HepG2 (cell line): ENCODE data around the gene SLC16A5. TPM values are rescaled to one million over a fixed set of nuclear protein-coding genes. Genes with fewer than 3 reads are reported as not detected.

ENCODE experiments used
- ATAC-seq: fragments of 200-7000 bp; cut with Tn5 transposase; 3 replicates; pipeline ENCODE4 v1.9.1; 2020; ENCODE audit warnings: mild to moderate bottlenecking, moderate library complexity
- BruUV-seq: library from RNA; stranded (reverse); fragments of 400-500 nt; replicated peaks from 2 replicates; lab custom pipeline; 2021; lab: Mats Ljungman, UMichigan
- CTCF ChIA-PET: fragments of 300-600 bp; formaldehyde crosslinking; extraction: SDS; loops from one replicate; lab custom pipeline; 2021; ENCODE audit warnings: low total read pairs, inconsistent platforms, low intra/inter-chr PET ratio; lab: Yijun Ruan, JAX
- POLR2A ChIA-PET: fragments of 350-600 bp; sonication (Branson Sonifier 250); formaldehyde crosslinking; loops from one replicate; lab custom pipeline; 2020; ENCODE audit warnings: antibody characterized with exemption, inconsistent platforms; lab: Yijun Ruan, JAX
- DNase-seq: peaks from one replicate; pipeline ENCODE4 v3.0.0-alpha.2; 2015; ENCODE audit warnings: low spot score
- FAIRE-seq: peaks from 3 replicates; lab custom pipeline; 2011; peaks lifted over from hg19 to GRCh38; lab: Jason Lieb, UNC
- H2AFZ ChIP-seq: one replicate; pipeline ENCODE4 v1.6.1; 2011; ENCODE audit warnings: low read length, inconsistent platforms
- H3K27ac ChIP-seq: fragments of 300-600 bp; 3 replicates; pipeline ENCODE4 v1.8.0; 2011; ENCODE audit warnings: mixed run types, mild to moderate bottlenecking, mixed read lengths, low read length, inconsistent platforms; ENCODE audit not compliant: insufficient read depth; ENCODE audit errors: extremely low read length
- H3K27me3 ChIP-seq, 2 experiments: fragments of 200-600 bp in 1 of 2; 2 replicates in 1 of 2; 3 replicates in 1 of 2; pipeline versions ENCODE4 v1.6.0 to v1.8.0; 2011; ENCODE audit warnings: low read length in 2 of 2, mild to moderate bottlenecking in 2 of 2, moderate library complexity in 2 of 2, inconsistent platforms in 1 of 2; ENCODE audit not compliant: insufficient read depth in 2 of 2, control insufficient read depth in 1 of 2
- H3K36me3 ChIP-seq, 2 experiments: fragments of 200-600 bp in 1 of 2; replicated peaks in 1 of 2; 2 replicates in 1 of 2; 3 replicates in 1 of 2; pipeline versions ENCODE4 v1.5.1 to v1.8.0; 2011; ENCODE audit warnings: low read length in 2 of 2, inconsistent platforms in 1 of 2; ENCODE audit not compliant: insufficient read depth in 2 of 2, control insufficient read depth in 1 of 2
- H3K4me1 ChIP-seq: 2 replicates; pipeline ENCODE4 v1.5.1; 2012; ENCODE audit warnings: low read length, inconsistent platforms; ENCODE audit not compliant: insufficient read depth
- H3K4me2 ChIP-seq: 2 replicates; pipeline ENCODE4 v1.6.0; 2011; ENCODE audit warnings: low read depth, low read length, inconsistent platforms
- H3K4me3 ChIP-seq, 3 experiments: fragments of 200-600 bp in 1 of 3; sonication (generic), shearing (Covaris generic) in 1 of 3; replicated peaks in 1 of 3; 2 replicates each; pipeline ENCODE4 v1.5.1; 2011 to 2016; ENCODE audit warnings: low read length in 3 of 3, inconsistent platforms in 2 of 3, low read depth in 2 of 3, mild to moderate bottlenecking in 2 of 3, control low read depth in 1 of 3, mixed read lengths in 1 of 3; ENCODE audit not compliant: insufficient read depth in 1 of 3
- H3K79me2 ChIP-seq: one replicate; pipeline ENCODE4 v1.6.1; 2011; ENCODE audit warnings: low read length, inconsistent platforms; ENCODE audit not compliant: insufficient read depth
- H3K9ac ChIP-seq: 2 replicates; pipeline ENCODE4 v1.6.0; 2011; ENCODE audit warnings: mild to moderate bottlenecking, low read depth, low read length, inconsistent platforms; ENCODE audit not compliant: insufficient read depth
- H3K9me3 ChIP-seq: 2 replicates; pipeline ENCODE4 v1.5.1; 2012; ENCODE audit warnings: mild to moderate bottlenecking, low read length
- H4K20me1 ChIP-seq: 2 replicates; pipeline ENCODE4 v1.6.0; 2011; ENCODE audit warnings: inconsistent platforms, mild to moderate bottlenecking, low read length, moderate library complexity; ENCODE audit not compliant: insufficient read depth
- AGO1 ChIP-seq: fragments of 200-400 bp; formaldehyde crosslinking; IDR thresholded peaks from 2 replicates; pipeline ENCODE4 v1.6.1; 2017; ENCODE audit warnings: mild to moderate bottlenecking, low read depth, low read length, moderate library complexity; ENCODE audit not compliant: poor library complexity, severe bottlenecking
- ELF3 ChIP-seq: IDR thresholded peaks from 2 replicates; pipeline ENCODE4 v1.6.1; 2016; ENCODE audit warnings: missing genetic modification reagents, missing compliant biosample characterization
- FIP1L1 ChIP-seq: fragments of 200-400 bp; formaldehyde crosslinking; IDR thresholded peaks from 2 replicates; pipeline ENCODE4 v1.6.1; 2018; ENCODE audit warnings: low read depth, mild to moderate bottlenecking, low read length, moderate library complexity, borderline replicate concordance; ENCODE audit not compliant: insufficient read depth
- HES4 ChIP-seq: sonication (generic); formaldehyde crosslinking; IDR thresholded peaks from 2 replicates; pipeline ENCODE4 v1.9.0; 2021; ENCODE audit warnings: mild to moderate bottlenecking, missing genetic modification reagents, borderline replicate concordance
- IKZF5 ChIP-seq: IDR thresholded peaks from 2 replicates; pipeline ENCODE4 v1.6.1; 2018; ENCODE audit warnings: missing genetic modification reagents, mild to moderate bottlenecking, missing compliant biosample characterization
- NFYB ChIP-seq: sonication (generic); formaldehyde crosslinking; IDR thresholded peaks from 2 replicates; pipeline ENCODE4 v1.4.0; 2020; ENCODE audit warnings: missing genetic modification reagents
- PBX2 ChIP-seq: IDR thresholded peaks from 2 replicates; pipeline ENCODE4 v1.6.1; 2016; ENCODE audit warnings: control low read depth
- SOX13 ChIP-seq, 3 experiments: fragments of 450-650 bp in 1 of 3; sonication (generic) in 1 of 3; formaldehyde crosslinking in 1 of 3; IDR thresholded peaks in 2 of 3; conservative IDR thresholded peaks in 1 of 3; 2 replicates each; pipeline versions ENCODE4 v1.5.0 to v1.6.1; 2016 to 2020; ENCODE audit warnings: antibody characterized with exemption in 1 of 3, mild to moderate bottlenecking in 1 of 3, missing compliant biosample characterization in 1 of 3, missing genetic modification reagents in 1 of 3, moderate library complexity in 1 of 3
- TARDBP ChIP-seq: sonication (generic); formaldehyde crosslinking; IDR thresholded peaks from 2 replicates; pipeline ENCODE4 v1.8.0; 2022; ENCODE audit warnings: mild to moderate bottlenecking, missing genetic modification reagents
- TGIF2 ChIP-seq: IDR thresholded peaks from 2 replicates; pipeline ENCODE4 v1.6.1; 2016; ENCODE audit warnings: control low read depth, missing compliant biosample characterization
- ZBTB3 ChIP-seq: sonication (generic); formaldehyde crosslinking; IDR thresholded peaks from 2 replicates; pipeline ENCODE4 v1.4.0; 2020; ENCODE audit warnings: low read depth, mild to moderate bottlenecking, moderate library complexity, missing genetic modification reagents, borderline replicate concordance
- ZNF234 ChIP-seq: sonication (generic); formaldehyde crosslinking; conservative IDR thresholded peaks from 2 replicates; pipeline ENCODE4 v1.5.1; 2020; ENCODE audit warnings: mild to moderate bottlenecking, missing genetic modification reagents
- ZNF275 ChIP-seq: sonication (generic); formaldehyde crosslinking; IDR thresholded peaks from 2 replicates; pipeline ENCODE4 v1.8.0; 2022; ENCODE audit warnings: missing genetic modification reagents, mild to moderate bottlenecking, inconsistent platforms, borderline replicate concordance
- in situ Hi-C: cut with HindIII; loops from 2 replicates; pipeline ENCODE4 v1.10.0; 2017; ENCODE audit warnings: low pct_unique_long_range_greater_than_20kb; ENCODE audit not compliant: extremely low pct_ligation_motif_present
- intact Hi-C: fragments of 100-400 bp; cut with micrococcal nuclease; formaldehyde crosslinking; loops from one replicate; pipeline ENCODE4 v1.10.0; 2022; ENCODE audit not compliant: unreplicated experiment
- polyA plus RNA-seq, 8 experiments: library from polyadenylated mRNA; depleted of rRNA in 3 of 8; stranded (reverse) in 7 of 8; unstranded in 1 of 8; fragments of >200 nt; fragmentation: Illumina TruSeq in 4 of 8; extraction: Trizol in 4 of 8; gene quantifications; 2 replicates each; pipeline versions ENCODE4 v1.2.1 to v1.2.3, GENCODE V29; 2011 to 2016; ENCODE audit warnings: low read depth in 4 of 8, missing spikeins in 1 of 8, mixed read lengths in 1 of 8; ENCODE audit not compliant: insufficient read depth in 1 of 8
- total RNA-seq, 5 experiments: library from RNA; depleted of rRNA; stranded (reverse); fragments of >200 nt; fragmentation: Illumina TruSeq; extraction: Trizol; gene quantifications; 2 replicates each; pipeline ENCODE4 v1.2.3, GENCODE V29; 2016; ENCODE audit warnings: low read depth in 1 of 5

Gene SLC16A5
- total and polyA plus RNA-seq, 2 of the 13 experiments (the other 11 are each of a cell fraction or from before 2014, with no cell fraction given) = 0.69 to 5.6 TPM

- TF ChIP-seq FIP1L1 (no peak), PBX2 (peak; percentile 51; the same call in 1 of the 2 replicates), SOX13 (IDR thresholded peaks at IDR 0.05) (no peak), SOX13 (CRISPR knock-in tag; conservative IDR thresholded peaks at IDR 0.05 in 1 of 2, IDR thresholded peaks at IDR 0.05 in 1 of 2) (peak in 1 of 2 experiments; percentile 32; a peak in 1 of 4 replicates), HES4 (CRISPR knock-in tag) (no peak), NFYB (CRISPR knock-in tag) (0 out of 2 replicates have a peak, but pooled peaks have one; percentile 12), ELF3 (CRISPR knock-in tag) (0 out of 2 replicates have a peak, but pooled peaks have one; percentile 11)
Observed at GRCh38 chr17:75049057-75049456, 38.7 kb upstream of the SLC16A5 start (continued).

- intact Hi-C loops = loop anchor here (5.0 kb wide), 1 partner anchor 38 kb away; the partner anchor contains the start of gene SLC16A5
- no peak for FAIRE-seq
- Histone ChIP-seq H3K4me3 (no peak overlapping the region), H4K20me1 (no peaks in the 10 kb centered on the region; the same call in 1 of the 2 replicates), H3K4me1 (peaks cover 29% of the 10 kb centered on the region), H3K4me2 (no peak overlapping the region)
- CTCF ChIA-PET = no interaction called here
- POLR2A ChIA-PET = interaction anchor here (0.8 to 4.8 kb wide), 2 partner anchors 14 to 82 kb away, joined by 3 to 76 read pairs; partner anchors contain the start of gene NT5C
- no peak for ATAC-seq
- TF ChIP-seq ZBTB3 (no peak), ZNF234 (CRISPR knock-in tag) (no peak), IKZF5 (no peak), SOX13 (IDR thresholded peaks at IDR 0.05) (no peak), SOX13 (CRISPR knock-in tag; conservative IDR thresholded peaks at IDR 0.05 in 1 of 2, IDR thresholded peaks at IDR 0.05 in 1 of 2) (no peak), ZNF275 (CRISPR knock-in tag) (no peak), TGIF2 (CRISPR knock-in tag) (no peak), AGO1 (no peak), TARDBP (CRISPR knock-in tag) (no peak)
- TF ChIP-seq, all 625 proteins: peak for 0
- in situ Hi-C loops = no loop called here
- Histone ChIP-seq H3K79me2 (peaks cover 27% of the 10 kb centered on the region), H3K27ac (no peak overlapping the region), H3K9me3 (no peaks in the 10 kb centered on the region), H3K27me3 (no peaks in the 10 kb centered on the region; a peak in 1 of 5 replicates), H2AFZ (no peak overlapping the region), H3K9ac (no peak overlapping the region), H3K36me3 (peaks cover 13 to 32% of the 10 kb centered on the region in 2 experiments)
- BruUV-seq = no TSS peak
- no peak for DNase-seq
Observed at GRCh38 chr17:75049706-75050105, 38.0 kb upstream of the SLC16A5 start.
